Stimulated activated CD4-positive, alpha-beta T cell treated with anti-CD3 and anti-CD28 coated beads, TNF-alpha, amount 100 ng/mL, for 4 hours (primary cell): Measurements from ENCODE around the gene GPC6.
"Not testable (repeated sequence)": the region's sequence is repeated elsewhere in the genome, so short reads cannot be mapped to it uniquely, and the experiment has no call there.

Experiments used
- DNase-seq, 3 experiments: peaks; one replicate each; pipeline ENCODE4 v3.0.0-alpha.2; 2020; ENCODE audit warnings: low read depth in 3 of 3

The GPC6 gene

DNA sequence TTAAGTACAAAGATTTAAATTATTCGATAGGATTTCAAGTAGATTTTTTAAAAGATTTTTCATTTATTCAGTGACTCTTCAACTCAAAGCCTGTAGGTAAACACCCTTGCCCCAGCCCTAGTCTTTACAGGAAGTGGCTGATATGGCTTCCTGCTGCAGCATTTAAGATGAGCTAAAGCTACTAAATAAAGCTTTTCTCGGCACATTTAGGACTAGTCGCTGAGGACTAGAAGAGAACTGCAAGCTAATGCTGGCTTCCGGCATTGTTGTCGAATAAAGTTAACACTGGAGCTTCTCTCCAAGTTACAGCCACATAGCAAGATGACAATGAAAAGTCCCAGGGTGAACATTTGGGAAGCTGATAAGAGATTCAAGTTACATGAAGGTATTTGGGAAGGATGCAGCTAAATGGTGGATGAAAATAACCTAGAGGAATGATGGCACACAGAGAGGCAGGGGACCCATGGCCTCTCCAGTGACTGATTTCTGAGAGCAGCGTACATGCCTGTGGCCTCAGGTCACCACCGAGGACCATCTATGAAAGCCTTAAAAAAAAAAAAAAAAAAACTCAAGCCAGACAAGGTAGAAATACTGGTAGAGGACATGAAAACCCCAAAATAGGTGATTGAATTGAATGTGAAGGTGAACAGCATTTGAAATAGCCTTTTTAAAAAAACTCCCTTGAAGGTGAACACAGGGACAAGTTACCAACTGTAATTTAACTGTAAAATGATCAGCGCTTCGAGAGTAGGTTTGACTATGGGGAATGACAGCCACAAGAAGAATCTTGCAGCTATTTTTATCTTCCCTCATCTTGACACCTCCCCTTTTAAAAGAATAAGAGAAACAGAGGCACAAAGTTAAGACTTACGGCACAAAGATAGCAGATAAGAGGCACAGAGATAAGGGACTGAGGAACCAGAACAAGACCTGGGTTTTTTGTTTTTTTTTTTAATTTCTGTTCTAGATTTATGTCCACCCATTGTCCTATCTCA is 1097.5 kb downstream of the GPC6 start:
- DNase-seq: no peak

DNA sequence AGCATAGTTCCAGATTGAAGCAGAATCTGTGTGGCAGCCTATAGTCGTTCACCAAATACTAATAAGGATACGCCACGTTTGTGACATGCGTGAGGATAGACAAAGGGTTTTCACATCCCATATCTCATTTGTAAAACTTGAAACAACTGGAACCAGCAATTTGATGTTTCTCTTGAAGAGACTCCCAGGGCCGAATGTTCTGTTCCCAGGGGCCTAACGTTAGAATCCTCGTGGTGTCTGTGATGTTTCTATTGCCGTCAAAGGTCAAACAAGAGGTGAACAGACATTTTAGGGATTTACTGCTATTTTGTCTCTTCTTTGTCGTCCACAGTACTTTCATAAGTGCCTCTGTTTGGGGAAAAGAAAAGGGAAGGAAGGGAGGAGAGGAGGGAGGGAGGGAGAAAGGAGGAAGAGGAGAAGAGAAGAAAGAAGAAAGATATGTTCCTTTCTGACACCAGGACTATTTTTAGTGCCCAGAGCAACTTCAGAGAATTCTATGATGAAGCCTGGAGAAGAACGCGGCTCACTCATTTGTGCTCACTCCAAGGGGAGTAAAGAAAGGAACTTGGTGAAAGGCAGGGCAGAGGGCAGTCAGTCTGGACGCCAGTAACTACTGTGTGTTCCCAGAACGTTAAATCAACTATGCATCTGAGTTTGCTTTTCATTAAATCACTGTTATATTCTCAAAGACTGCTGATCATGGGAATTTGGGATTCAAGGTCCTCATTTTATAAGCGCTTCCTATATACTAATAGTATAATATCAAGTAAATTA is 1098.3 kb downstream of the GPC6 start:
- no peak for DNase-seq

DNA sequence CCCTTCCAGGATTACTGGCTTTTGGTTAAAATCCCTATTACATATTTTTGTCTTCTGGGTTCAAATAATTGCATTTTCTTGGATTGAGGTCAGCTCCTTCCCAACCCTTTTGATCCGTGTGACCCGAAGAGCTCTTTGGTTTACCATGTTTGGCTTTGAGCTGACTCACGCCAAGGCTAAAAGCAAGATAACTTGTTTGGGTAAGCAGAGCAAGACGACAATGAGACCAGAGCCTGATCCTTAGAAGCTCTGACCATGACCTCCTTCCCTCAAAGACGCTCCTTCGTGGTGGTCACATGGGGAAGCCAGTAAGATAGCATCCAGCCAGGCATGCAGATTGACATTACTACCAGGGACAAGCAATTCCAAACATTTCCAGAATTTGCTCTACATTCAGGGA is 1099.0 kb downstream of the GPC6 start:
- no peak for DNase-seq

DNA sequence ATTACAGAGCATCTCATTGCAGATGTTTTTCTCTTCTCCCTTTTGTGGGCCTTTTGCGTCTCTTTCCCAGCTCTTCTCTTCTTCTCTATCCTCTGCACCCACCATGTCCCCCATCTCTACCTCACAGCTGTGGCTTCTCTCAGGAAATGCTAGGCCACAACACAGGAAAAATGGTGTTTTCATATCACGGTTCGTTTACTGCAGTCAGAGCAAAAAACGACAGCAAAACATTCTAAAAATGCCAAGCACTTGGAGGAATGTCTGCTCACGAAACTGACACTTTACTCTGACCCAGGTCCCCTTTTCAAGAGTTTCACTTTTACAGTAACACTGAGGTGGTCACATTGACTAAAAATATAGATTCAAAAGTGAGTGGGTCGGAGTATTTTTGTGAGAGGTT is 1100.7 kb downstream of the GPC6 start:
- DNase-seq: no peak

- DNase-seq: no peak
Measured at GRCh38 chr13:94328381-94329041, 1101.9 kb downstream of the GPC6 start.

DNA sequence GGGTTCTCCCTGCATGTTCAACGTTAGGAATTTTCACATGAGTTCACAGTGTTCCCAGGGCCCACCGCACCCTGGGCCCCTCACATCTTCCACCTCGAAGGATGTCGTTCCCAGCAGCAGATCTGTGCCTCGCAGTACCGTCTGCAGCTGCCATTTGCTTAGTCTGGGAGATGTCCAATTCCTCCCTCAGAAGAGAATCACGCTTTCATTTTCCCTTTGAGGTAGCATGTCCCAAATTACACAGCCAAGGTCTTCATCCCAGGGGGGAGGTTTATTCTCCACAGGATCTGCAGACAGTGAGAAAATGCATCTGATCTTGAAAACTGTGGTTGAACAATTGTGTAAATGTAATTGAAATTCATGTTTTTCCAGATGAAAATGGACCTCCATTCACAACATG is 1102.7 kb downstream of the GPC6 start:
- DNase-seq: no peak

GRCh38 chr13:94329754-94330551 is 1103.3 kb downstream of the GPC6 start:
- DNase-seq: no peak

- no peak for DNase-seq
Measured at GRCh38 chr13:94330552-94331071, 1104.0 kb downstream of the GPC6 start.

DNA sequence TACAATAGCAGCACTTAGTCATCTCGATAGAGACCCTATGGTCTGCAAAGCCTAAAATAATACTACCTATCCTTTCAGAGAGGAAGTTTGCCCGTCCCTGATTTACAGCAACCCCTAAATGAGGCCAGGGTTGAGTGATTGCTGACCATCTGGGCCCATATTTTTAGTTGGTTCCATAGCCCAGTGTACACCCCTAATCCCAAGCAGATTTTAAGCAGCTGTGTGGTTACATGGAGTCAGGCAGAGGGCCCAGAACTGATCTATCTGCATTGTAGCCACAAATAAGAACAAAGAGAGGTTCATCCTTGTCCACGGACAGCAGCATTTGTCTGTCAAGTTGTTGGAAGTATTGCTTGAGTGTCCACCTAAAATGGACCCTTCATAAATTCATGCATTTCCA is 1104.7 kb downstream of the GPC6 start:
- DNase-seq: no peak

DNA sequence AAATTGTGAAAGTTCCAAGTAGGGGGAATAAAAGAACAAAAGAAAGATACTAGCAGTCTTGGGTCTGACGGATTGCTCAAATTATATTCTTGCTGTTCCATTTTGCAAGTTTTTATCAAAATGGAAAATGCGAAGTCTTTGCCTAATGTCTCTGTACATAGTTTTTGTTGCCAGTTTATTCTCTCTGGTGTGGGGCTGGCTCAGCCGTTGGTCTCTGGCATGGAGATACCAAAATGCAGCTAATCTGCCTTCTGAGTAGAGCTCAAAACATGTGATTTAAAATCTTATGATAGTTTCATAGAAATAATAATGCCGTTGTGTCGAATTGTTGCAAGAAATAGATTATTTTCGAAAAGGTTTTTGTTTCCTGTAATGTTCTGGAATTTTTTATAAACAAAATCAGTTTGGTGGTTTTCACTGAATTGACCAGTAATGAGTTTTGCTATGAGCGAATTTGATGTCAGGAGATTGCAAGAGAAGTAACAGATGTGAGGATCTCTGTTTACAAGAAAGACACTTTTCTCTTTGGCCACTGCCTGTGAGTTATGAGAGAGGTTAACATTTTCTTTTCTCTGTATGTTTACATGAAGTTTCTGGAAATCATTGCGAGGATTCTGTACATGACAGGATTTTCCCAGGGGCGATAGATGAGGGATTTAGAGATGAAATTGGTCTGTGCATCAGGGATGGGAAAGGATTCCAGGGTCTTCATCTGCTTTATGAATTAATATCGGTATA is 1105.9 kb downstream of the GPC6 start:
- DNase-seq: no peak

DNA sequence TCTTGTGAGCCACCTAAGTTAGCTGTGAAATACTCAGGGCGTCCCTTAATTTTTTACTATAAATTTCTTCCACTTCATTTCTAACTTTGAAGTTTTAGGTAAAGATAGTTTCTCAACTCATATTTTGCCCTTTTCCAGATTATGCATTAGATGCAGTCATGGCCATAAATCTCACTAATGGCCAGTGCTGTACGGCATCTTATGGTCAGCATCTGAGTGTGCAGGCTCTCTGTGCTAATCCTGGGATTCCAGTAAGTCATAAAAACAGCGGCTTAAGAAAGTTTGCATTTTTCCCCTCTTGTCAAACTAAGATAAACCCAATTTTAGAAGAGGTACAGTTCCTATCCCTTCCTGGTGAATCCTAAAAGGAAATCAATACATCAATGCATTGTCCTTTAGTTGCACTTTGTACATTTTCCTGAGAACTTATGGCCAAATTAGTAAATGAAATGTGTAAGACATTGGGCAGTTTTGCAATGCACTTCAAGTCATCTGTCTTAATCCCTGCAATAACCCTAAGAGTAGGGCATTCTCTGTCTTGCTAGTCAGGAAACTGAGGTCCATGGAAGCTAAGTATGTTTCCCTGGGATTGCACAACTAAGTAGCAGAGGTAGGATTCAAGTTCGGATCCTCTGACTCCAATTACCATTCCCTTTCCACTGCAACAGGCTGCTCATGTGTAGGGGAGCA is 1106.7 kb downstream of the GPC6 start:
- no peak for DNase-seq

DNA sequence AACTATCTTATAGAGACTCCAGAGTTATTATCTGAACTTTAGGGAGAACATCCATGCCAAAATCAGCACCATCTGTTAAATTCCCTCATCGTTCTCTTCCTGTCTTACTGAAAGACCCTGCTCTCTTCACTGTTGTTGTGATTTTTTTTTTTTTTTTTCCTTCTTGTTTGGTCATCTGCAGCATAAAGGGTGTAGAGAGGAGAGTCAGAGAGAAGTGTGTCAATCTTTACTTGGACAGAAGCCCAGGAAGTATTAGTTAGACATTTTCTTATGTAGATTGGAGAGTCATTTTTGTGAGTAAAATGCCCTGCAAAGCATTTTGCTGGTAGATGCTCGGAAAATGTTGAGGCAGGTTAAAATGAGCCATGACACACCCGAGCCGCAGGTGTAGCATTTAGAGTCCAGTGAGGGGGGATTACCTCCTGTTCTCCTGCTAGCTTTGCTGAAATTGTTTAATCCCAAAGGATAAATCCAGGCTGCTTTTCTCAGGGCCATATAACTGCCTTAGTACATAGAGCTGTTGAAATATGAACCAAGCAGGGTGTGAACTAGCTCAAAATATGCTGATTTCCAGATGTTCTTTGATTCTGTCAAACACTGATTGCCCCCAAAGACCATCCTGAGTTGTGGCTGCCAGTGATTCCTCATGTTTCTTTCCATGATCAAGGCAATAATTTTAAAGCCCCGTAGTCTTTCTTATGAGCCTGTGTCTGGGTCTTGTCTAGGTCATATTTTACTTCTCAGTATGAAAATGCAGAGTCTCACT is 1109.3 kb downstream of the GPC6 start:
- DNase-seq: no peak

DNA sequence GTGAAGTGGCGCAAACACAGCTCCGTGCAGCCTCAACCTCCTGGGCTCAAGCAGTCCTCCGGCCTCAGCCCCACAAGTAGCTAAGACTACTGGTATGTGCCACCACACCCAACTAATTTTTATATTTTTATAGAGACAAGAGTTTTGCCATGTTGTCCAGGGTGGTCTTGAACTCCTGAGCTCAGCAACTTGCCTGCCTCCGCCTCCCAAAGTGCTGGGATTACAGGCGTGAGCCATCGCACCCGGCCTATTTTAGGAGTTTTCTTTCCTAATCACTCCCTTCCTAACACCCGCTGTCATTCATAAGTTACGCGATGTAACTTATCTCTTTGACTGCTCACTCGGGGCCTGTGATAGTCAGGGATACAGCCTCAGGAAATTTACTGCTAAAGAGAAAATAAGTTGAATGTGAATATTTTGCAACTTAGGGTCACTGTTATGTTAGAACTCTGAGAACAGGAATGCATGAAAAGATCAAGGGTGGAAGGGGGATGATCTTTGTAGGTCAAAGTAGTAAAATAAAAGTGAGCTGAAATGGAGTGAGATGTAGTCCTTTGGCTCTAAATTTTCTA is 1112.6 kb downstream of the GPC6 start:
- DNase-seq: no peak

- DNase-seq: no peak
Measured at GRCh38 chr13:94342436-94343242, 1116.0 kb downstream of the GPC6 start.

DNA sequence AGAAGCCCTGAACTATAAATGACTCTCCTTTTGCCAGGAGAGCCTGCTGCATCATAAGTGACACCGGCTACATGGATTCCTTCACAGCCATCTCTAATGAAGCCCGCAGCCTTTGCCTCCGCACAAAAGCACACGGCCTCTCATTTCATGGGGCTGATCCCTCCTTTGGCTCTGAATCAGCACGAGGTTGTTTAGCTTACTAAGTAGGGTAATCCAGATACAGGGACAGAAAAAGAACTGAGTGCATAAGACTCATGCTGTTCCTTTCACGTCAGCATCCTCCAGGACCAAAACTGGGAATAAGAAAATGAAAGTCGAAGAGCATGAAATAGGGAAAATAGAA is 1116.6 kb downstream of the GPC6 start:
- DNase-seq: no peak

DNA sequence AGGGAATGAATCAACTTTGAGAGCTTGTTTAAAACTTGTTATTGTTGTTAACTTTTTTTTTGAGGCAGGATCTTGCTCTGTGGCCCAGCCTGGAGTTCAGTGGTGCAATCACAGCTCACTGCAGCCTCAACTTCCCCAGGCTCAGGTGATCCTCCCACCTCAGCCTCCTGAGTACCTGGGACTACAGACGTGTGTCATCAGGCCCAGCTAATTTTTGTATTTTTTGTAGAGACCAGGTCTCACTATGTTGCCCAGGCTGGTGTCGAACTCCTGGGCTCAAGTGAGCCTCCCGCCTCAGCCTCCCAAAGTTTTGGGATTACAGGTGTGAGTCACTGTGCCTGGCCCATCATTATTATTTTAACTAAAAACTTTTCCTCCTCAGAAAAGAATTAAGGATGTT is 1117.1 kb downstream of the GPC6 start:
- not testable (repeated sequence) for DNase-seq

DNA sequence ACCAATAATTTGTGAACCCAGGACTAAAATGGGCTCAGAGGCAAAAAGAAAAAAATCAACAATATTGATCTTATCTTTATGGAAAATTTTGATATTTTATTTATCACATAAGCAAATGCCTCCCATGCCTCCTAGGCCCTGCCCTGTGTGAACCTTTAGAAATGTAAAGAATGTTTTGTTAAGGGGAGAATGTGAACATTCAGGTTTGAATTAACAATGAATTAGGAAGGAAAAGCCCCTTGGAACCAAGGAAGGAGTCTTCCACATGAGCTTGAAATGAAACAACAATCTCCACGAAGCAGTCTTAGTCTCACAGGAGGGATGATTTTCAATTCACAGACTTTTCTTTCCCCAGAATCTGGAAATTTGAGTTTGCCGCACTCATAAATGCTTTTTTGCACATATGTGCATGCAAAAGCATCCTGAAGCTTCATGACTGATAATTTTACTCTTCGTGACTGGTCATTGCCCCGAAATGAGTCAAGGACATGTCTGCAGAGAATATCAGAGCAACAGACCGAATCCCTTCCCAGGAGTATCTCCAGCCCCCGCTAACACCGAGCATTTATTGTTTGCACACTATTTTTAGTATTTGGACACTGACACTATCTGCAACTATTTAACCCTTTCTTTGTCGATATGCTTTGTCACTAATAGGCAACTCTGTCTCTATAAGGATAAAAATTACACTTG is 1117.7 kb downstream of the GPC6 start:
- no peak for DNase-seq
